ENCODE results near the gene PIP4P1.

- TF ChIP-seq CTCF (IDR thresholded peaks at IDR 0.05) (no peak), POLR2A (IDR thresholded peaks at IDR 0.05) (no peak)
Measured at GRCh38 chr14:20486684-20487395, 25.6 kb upstream of the PIP4P1 start.

Data from uterus (tissue), 2 donors.